NCI-H345 (cell line): ENCODE data around the gene TNS2.
"Not testable (repeated sequence)": the region's sequence is repeated elsewhere in the genome, so short reads cannot be mapped to it uniquely, and the experiment has no call there.

Experiments
- DNase-seq: peaks from one replicate; lab custom pipeline; 2025; lab: John Stamatoyannopoulos, UW

The TNS2 gene, protein sequence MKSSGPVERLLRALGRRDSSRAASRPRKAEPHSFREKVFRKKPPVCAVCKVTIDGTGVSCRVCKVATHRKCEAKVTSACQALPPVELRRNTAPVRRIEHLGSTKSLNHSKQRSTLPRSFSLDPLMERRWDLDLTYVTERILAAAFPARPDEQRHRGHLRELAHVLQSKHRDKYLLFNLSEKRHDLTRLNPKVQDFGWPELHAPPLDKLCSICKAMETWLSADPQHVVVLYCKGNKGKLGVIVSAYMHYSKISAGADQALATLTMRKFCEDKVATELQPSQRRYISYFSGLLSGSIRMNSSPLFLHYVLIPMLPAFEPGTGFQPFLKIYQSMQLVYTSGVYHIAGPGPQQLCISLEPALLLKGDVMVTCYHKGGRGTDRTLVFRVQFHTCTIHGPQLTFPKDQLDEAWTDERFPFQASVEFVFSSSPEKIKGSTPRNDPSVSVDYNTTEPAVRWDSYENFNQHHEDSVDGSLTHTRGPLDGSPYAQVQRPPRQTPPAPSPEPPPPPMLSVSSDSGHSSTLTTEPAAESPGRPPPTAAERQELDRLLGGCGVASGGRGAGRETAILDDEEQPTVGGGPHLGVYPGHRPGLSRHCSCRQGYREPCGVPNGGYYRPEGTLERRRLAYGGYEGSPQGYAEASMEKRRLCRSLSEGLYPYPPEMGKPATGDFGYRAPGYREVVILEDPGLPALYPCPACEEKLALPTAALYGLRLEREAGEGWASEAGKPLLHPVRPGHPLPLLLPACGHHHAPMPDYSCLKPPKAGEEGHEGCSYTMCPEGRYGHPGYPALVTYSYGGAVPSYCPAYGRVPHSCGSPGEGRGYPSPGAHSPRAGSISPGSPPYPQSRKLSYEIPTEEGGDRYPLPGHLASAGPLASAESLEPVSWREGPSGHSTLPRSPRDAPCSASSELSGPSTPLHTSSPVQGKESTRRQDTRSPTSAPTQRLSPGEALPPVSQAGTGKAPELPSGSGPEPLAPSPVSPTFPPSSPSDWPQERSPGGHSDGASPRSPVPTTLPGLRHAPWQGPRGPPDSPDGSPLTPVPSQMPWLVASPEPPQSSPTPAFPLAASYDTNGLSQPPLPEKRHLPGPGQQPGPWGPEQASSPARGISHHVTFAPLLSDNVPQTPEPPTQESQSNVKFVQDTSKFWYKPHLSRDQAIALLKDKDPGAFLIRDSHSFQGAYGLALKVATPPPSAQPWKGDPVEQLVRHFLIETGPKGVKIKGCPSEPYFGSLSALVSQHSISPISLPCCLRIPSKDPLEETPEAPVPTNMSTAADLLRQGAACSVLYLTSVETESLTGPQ (N-terminal part only)

DNA sequence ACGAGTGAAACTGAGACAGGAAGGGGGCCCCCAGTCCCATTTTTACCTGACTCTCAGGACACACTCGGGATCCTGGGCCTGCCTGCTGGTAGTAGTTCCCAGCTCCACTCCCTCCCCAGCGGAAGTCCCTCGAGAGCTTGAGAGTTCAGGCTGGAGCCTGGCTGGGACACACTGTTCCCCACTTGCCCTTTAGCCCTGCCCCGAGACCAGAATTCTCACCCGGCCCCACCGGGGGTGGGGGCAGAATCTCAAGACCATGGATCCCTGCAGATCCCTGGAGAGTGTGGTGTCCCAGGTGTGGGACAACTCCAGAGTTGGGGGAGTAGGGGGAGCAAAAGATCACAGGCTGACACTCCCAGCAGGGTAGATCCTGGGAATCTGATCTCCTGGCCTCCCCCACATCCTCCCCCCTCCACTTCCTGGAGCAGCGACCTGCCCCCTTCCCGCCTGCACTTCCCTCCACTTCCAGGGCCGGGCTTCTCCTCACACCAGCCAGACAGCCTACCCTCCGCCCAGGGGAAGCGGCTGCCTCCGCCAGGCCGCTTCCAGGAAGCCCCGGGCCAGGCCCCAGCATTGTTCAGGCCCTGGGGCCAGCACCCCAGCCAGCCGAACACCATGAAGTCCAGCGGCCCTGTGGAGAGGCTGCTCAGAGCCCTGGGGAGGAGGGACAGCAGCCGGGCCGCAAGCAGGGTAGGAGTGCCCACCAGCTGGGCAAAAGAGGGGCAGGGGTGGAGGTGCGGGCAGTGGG lies at the start of gene TNS2:
TSS of gene TNS2 (plus strand) at position 495 of the 748 bp plus-strand sequence. CDS start at position 616, 121 bp downstream.
- DNase-seq, result no peak

DNA sequence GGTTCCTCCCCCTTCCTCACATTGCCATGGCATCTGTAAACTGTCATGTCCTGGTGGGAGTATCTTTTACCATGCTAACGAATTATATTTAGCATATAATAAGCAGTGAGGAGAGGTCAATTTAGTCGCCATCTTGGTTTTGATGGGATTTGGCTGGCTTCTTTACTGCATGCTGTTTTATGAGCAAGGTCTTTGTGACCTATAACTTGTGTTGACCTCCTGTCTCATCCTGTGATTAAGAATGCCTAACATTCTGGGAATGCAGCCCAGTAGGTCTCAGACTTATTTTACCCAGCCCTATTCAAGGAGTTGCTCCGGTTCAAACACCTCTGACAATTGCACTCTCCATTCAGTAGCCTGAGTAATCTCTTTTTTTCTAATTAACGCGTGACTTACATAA lies 45.7 kb upstream of the TNS2 start:
- no peak for DNase-seq

DNA sequence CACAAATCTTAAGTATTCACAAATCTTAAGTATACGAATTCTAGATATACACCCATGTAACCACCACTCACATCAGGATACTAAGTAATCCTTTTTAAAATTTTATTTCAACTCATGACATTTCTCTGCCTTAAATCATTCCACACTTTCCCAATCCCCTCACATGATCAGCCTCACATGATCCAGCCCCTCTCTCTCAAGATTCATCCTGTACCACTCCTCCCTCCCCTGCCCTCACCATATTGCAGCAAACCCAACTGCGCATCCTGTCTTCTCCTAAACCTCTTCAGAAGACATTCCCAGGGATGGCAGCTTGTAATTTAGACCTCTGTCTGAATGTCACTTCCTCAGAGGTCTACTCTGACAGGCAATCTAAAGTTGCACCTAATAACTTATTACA lies 45.3 kb upstream of the TNS2 start:
- no peak for DNase-seq

DNA sequence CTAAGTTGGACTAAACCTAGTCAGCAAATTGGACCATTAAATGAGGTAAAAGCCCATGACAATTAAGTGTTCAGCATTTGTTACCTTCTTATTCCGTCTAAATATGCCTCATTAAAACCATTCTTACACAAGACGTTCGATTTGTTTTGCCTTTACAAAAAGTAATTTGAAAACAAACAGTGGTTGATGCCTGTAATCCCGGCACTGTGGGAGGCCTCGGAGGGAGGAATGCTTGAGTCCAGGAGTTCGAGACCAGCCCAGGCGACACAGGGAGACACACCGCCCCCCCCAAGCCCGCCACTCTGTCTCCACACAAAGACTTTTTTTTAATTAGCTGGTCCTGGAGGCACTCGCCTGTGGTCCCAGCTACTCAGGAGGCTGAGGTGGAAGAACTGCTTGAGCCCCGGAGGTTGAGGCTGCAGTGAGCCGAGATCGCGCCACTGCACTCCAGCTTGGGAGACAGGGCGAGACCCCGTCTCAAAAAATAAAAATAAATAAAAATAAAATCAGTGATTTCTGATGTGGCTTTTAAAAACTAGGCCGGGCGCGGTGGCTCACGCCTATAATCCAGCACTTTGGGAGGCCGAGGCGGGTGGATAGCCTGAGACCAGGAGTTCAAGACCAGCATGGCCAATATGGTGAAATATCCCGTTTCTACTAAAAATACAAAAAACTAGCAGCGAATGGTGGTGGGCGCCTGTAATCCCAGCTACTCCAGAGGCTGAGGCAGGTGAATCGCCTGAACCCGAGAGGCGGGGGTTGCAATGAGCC lies 44.5 kb upstream of the TNS2 start:
- DNase-seq, result no peak

DNA sequence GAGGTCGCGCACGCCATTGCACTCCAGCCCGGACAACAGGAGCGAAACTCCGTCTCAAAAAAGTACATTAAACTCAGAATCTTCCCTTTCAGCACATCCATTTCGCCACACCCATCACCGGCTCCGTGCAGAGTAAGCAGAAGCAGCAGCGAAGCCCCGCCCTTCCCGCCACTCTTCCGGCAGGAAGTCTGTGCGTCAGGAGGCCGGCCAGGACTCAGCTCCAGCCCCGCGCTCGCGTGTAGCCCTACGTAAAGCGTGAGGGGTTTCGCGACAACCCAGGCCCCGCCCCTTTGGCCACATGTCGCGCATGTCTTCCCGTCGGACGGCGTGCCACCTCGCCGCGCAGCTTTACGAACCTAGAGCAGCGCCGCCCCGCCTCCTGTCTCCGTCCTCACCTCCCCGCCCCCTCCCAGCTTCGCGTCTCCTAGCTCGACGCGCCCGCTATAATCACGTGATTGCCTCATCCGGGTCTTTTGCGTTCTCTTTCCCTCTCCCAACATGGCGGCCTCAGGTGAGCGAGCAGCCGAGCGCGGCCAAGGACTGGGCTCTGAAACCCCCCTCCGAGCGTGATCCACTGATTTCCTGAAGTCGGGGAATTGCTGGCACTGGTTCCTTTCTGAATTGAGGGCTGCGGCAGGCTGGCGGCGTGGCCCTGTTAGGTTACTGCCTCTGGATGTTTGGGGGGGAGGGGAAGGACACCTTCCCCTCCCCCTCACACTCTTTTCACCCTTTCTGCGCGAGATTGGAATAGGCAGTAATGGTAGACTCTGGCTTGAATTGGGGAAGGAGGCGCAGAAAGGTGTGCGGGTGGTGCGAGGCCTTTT lies 43.7 kb upstream of the TNS2 start, which contains the start of gene EIF4B:
TSS of gene EIF4B (plus strand) at position 471 of the 824 bp plus-strand sequence. CDS start at position 499, 28 bp downstream.
- peak; percentile 100 for DNase-seq

DNA sequence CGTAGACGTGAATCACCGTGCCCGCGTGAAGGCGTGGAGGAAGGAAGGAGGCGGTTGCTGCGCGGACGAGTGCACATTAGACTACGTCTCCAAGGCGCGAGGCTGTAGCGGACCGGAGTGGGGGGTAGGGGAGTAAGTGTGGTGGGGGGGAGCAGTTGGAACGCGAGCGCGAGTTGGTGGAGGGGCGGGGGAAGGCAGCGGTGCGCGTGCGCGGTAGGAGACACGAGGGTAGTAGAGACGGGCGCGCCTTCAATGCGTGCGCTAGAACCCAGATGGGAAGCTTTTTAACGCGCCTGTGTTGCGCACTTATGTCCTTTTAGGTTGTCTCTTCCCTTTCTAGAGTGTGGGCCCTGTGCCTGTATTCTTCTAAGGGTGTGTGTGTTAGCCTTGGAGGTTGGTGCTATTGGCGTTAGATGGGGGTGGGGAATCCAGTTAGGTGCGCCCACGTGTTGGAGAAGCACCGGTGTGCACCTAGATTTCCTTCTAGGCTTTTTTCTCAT lies 43.0 kb upstream of the TNS2 start:
- DNase-seq, result peak; percentile 72

DNA sequence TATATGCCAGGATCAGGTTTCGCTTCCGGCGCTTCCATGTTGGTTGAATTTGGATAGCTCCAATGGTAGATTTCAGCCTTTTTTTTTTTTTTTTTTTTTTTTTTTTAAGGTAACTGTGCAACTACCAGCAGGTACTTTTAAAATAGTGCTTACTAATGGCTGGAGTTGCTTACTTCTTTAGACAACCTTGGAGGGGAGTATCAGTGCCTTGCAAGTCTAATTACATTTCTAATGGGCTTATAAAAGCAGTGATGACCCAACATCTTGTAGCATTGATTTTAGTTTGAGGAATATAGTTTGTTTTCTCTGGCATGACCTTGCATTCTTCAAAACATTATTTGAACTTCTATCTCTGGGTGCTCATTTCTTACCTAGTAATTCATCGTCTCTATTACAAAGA lies 42.5 kb upstream of the TNS2 start:
- no peak for DNase-seq

DNA sequence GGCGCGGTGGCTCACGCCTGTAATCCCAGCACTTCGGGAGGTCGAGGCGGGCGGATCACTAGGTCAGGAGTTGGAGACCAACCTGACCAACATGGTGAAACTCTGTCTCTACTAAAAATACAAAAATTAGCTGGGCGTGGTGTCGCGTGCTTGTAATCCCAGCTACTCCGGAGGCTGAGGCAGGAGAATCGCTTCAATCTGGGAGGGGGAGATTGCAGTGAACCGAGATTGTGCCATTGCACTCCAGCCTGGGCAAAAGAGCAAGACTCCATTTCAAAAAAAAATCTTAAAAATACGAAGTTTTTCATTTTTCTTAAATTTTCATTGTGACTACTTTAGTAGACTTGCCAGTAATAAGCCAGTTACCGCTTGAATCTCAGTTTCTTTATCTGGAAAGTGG lies 41.1 kb upstream of the TNS2 start:
- not testable (repeated sequence) for DNase-seq

DNA sequence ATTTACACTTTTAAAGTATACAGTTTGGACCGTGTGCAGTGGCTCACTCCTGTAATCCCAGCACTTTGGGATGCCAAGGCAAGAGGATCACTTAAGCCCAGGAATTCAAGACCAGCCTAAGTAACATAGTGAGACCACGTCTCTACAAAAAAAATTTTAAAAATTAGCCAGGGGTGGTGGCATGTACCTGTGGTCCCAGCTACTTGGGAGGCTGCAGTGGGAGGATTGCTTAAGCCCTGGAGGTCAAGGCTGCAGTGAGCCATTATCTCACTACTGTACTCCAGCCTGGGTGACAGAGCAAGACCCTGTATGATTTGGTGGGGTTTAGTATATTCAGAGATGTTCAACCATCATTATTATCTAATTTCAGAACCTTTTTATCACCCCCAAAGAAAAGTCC lies 38.9 kb upstream of the TNS2 start:
- DNase-seq, result no peak

DNA sequence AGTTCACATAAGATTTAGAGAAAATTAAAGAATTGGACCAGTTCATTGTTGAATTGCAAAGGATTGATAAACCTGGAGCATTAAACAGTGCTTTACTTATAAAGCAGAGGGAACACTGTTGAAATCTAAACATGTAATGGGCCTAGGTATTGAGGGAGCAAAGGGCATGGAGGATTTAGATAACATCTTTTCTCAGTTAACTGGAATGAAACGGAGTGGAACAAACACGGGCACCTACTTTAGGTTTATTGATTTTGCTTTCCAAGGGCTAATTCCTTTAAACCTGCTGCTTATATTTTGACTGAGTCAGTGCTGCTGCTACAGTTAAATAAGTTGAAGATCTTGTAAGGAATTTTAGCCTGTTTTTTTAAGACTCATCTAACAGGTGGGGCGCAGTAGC lies 38.0 kb upstream of the TNS2 start:
- DNase-seq, result no peak

DNA sequence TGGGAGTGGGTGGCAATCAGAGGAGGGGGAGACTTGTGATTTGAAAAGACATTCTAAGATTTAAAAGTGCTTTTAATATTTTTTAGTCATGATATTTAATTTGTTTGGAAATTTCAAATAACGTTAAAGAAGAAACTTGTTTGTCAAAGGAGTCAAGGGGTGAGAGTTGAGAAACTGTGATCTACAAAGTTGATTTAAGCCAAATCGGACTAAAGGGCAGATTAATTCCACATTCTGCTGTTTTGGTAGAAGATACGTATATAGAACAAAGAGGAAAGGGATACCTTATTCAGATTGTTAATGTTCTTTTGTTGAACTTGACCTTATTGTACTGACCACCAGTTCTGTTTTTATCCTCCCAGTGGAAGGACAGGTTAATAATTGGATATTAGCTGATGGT lies 36.9 kb upstream of the TNS2 start:
- DNase-seq, result no peak

DNA sequence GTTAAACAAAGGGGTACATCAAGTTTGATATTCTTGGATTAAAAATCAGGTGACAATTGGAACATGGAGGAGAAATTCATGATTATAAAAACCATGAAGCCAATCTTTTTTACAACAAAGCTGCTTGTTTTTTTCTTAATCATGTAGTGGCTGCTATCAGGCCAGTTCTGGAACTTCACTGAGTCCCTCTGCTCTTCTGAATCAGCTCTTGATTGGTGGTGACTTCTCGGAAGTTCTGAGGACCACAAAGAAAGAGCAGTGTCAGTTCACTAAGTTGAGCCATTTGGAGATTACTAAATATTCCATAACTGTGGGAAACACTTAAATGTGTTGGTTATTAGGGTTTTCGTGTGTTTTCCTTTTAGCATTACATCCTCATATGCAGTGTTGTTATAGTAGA lies 35.2 kb upstream of the TNS2 start:
- DNase-seq, result no peak

DNA sequence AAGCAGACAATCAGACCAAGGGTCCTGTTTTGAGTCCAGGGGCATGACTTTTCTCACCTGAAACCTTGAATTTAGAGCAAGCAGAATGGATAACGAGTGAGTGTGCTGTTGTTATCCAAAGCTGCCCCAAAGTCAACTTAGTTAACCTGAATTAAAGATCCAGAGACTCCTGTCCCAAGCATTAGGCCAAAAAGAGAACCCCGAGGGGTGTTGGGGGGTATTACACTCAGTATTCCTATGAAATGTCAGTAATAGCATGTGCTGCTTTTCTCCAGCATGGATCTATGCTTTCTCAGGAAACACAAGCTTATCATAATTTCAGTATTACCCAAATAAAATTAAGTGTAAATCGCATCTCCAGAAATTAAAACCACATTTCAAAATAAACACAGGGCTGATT lies 24.6 kb upstream of the TNS2 start:
- no peak for DNase-seq

DNA sequence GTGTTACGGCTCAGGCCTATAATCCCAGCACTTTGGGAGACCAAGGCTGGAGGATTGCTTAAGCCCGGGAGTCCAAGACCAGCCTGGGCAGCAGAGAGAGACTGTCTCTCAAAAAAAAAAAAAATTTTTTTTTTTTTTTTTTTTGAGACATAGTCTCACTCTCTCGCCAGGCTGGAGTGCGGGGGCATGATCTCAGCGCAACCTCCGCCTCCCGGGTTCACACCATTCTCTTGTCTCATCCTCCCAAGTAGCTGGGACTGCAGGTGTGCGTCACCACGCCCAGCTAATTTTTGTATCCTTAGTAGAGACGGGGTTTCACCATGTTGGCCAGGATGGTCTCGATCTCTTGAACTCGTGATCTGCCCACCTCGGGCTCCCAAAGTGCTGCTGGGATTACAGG lies 22.9 kb upstream of the TNS2 start:
- DNase-seq, result not testable (repeated sequence)

DNA sequence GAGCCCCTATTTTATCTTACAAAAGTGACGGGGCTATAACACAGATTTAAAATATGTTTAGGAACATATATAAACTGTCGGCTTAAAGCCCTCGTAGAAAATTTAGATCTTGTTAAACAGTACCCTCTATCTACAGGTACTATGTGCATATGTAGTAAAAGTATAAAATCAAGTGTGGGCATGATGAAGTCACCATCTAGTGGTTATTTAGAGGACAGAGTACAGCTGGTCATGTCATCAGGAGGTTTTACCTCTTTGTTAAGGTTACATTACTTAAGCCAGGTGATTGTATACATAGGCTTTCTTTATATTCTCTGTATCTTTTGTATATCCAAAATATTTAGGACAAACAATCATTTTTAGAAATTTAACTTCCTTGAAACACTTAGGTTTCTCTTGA lies 18.2 kb upstream of the TNS2 start:
- DNase-seq, result no peak

DNA sequence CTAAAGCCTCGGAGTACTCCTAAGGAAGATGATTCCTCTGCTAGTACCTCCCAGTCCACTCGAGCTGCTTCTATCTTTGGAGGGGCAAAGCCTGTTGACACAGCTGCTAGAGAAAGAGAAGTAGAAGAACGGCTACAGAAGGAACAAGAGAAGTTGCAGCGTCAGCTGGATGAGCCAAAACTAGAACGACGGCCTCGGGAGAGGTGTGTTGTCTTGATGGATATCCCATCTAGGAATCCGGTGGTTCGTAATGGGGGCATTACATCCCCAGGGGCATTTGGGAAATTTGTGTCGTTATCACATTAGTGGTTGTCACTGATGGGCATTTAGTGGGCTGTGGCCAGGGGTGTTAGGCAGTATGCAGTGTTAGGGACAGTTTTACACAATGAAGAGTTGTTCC lies 16.0 kb upstream of the TNS2 start:
- not testable (repeated sequence) for DNase-seq

DNA sequence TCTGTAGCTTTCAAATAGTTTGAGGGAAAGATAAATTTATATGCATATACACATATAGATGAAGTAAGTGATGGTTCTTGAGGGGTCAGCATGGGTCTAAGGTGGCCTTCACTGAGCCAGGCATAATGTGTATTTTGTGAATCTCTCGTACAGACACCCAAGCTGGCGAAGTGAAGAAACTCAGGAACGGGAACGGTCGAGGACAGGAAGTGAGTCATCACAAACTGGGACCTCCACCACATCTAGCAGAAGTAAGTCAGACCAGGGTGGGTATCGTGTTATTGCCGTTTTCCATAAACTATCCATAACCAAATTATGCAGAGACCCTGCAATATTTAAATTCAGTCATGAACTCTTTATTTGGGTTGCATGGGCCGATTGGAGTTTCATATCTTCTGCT lies 15.4 kb upstream of the TNS2 start:
- DNase-seq, result no peak

DNA sequence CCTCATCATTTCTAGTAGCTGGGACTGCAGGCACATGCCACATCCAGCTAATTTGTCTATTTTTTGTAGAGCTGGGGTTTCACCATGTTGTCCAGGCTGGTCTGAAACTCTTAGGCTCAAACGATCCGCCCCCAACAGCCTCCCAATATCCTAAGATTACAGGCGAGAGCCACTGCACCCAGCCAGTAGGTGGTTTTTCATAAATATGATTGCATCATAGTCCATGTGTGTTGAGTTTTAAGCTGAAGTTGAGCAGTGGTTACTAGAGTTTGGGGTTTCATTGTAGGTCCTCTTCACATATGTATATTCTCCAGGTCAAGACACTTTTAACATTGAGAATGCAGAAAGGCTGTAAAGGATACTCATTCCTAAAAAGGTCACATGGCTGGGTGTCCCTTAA lies 13.1 kb upstream of the TNS2 start:
- DNase-seq, result no peak

DNA sequence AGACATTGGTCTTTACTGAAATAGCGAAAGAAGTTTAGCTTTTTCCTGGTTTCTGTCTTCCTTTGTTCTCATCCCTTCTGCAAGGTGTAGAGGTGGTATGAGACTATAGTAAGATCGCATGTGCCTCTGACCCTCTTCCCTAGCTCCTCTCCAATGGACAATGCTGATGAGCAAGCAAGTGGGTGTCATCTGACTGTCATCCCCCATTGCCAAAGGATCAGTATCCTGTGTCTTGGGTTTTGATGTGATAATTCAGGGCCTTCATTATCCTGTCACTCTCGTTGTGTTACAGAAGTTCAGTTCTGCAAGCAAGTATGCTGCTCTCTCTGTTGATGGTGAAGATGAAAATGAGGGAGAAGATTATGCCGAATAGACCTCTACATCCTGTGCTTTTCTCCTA lies 10.0 kb upstream of the TNS2 start:
- DNase-seq, result no peak
